ENCODE data around the gene CKS1B.

CKS1B gene

GRCh38 chr1:155003227-155003765 is 28.8 kb downstream of the CKS1B start:
- DNase-seq, result no peak

DNA sequence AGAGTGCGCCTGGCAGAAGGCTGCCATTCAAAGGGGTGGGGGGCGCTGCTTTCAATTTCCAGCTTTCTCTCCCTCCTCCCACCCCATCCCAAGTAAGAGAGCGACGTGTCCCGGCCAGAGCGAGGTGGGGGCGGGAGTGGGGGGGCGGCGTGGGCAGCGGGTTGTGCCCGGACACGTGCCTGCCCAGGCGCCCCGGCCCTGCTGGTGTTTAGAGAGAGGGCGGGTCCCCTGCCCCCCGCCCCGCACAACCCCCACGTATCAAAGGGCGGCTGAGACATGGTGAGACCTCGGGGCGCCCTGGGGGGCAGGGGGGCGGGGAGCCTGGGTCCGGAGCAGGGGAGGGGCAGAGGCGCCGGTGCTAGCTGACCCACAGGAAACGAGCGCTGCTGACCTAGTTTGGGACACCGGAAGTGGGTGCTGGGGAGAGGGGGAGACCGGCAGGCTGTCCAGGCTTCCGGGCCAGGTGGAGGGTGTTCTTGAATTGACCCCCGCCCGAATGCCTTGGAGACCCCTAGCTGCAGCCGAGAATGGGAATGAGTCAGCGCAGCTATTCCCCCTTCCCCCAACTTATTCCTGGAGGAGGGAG is 29.4 kb downstream of the CKS1B start:
- no peak for DNase-seq

DNA sequence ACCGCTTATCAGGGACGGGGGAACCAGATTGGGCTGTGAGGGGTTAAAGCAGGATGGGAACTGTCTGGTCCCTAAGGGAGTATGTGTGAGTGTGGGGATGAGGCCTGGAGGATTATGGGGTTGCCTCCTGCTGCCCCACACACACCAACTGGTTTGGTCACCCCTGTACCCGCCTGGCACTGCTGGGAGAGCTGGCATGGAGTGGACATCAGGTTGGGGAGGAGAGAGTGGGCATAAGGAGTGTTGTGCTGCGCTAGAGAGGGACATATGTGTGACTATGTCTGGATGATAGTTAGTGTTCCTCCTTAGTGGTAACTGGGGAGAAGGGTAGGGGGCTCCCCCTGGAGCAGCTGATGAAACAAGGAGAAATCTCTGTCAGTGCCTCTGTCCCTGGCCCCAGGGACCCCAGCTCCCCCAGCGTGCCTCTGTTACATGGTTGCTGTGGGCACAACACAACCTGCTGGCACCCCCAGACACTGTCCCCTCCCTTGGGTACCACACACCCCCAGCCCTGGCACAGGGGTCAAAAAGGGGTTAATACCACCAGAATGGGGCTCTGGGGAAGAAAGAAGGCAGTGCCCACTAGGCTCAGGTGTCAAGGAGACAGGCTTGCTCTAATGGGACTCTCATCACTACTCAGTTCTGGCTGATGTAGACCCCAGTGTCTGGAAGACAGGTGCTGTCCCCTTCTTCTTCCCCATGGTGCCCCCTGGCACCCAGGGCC is 30.0 kb downstream of the CKS1B start:
- DNase-seq, result no peak

- no peak for DNase-seq
Observed at GRCh38 chr1:155005076-155006011, 30.9 kb downstream of the CKS1B start.

GRCh38 chr1:155006601-155007101 is 32.2 kb downstream of the CKS1B start:
- no peak for DNase-seq

- no peak for DNase-seq
Observed at GRCh38 chr1:155007251-155007828, 32.9 kb downstream of the CKS1B start.

DNA sequence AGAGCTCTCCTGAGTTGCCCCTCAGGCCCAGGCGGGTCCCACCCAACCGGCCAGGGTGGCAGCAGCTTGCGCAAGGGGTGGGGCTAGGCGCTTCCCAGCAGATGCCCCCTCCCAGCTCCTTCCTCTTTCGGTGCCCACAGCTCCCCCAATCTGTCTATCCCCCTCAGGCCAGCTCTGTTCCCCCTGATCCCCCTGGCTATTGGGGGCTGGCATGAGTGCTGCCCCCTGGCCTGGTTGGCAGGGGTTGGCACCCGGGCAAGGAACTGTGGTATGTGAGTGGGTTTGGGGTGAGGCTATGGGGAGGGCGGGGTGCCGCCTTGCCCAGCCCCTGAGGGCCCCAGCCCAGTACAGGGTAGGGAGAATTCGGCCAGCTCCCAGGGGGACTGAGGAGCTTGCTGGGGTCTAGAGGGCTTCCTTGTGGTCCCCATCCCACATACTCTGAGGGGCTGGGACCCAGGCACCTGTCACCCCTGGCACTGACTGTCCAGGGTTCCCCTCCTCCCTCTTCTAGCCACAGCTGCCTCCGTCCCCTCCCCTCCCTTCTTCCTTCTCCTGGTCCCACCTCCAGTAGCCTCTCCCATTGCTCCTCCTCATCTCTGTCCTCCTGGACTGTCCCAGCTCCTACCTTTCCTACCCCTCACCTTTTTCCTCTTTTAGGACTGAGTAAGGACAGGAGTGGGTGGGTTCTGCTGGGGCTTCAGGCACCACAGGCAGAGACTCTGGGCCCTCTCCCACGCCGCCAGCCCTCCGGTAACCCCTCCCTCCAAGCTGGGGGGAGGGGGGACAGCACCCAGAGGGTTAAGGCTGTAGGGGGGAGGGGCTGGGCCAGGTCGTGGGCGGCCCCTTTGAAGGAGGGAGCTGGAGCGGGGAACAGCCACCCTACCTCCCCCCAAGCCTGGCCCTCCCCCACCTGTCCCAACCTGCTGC is 33.8 kb downstream of the CKS1B start:
- DNase-seq, result no peak

DNA sequence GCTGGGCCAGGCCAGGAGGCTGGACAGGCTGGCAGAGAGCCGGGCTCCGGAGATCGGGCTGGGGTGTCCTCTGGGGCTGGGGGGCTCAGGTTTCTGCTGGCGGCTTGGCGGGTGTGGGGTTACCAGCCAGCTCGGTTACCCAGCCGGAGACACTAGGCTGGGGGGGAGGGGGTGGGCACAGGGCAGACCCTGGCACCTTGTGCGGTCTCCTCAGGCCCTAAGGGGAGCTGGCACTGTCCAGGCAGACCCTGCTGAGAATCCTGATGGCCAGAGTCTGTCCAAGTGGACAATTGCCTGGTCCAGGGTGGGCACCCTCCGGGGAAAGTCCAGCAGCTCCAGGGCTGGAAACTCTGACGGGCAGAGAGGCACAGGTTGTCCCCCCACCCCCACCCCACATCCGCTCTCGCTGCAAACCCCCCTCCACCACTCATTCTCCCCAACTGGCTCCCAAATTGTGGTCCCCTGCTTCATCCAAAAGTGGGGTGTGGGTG is 34.8 kb downstream of the CKS1B start:
- no peak for DNase-seq

GRCh38 chr1:155009742-155010141 is 35.3 kb downstream of the CKS1B start:
- no peak for DNase-seq

DNA sequence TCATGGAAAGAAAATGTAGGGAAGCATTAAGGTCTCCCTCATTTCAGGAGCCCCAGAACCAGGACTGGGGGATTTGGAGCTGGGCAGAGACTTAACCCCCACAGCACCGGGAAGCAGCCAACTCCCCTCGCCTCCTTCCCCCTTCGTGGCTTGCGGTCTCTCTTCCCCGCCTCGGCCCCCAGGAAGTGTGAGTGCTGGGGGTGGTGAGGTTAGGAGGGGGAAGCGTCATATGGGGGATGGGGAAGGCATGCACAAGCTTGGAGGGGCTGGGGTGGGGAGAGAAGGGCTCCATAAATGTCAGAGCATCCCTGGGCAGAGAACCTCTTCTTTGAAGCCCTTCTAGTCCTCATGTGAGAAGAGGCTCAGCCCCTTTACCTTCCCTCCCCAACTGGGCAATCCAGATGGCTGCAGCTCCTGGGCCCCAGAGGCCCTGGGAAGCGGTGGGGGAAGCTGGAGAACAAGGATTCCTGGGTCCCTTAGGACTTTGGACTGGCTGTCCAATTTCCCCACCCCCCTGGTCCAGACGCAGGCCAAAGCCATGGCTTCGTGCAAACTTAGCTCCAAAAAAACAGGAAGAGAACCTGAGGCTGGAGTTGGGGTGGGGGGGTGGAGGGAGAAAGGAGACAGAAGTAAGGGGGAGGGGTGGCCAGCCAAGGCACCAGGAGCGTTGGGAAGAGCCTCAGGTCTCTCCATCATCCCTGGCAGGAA is 35.9 kb downstream of the CKS1B start:
- DNase-seq, result no peak

- DNase-seq, result no peak
Observed at GRCh38 chr1:155011004-155011416, 36.5 kb downstream of the CKS1B start.

DNA sequence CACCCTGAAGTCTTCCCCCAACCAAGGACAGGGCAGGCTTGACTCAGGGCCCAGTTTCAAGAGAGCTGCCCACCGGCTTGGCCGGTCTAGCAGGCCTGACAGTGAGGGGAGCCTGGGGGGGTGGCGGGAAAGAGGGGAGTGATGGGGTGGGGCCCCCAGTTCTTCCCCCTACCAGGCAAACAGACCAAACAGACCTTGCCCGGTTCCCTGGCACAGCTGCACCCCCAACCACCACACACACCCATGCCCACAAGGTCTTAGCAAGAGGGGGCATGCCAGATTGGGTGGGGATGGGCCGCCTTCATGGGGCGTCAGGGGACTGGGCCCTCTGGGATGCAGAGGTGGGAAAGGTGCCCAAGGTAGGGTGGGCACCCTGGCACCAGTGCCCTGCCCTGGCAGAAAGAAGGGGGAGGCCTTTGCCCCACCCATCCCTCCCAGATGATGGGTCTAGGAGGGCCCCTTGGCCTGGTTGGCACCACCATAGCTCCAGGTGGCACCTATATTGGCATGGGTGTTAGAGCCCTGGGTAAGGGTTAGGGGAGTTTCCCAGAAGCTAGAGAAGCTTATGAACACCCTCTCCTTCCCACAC is 37.0 kb downstream of the CKS1B start:
- no peak for DNase-seq

GRCh38 chr1:155012026-155012546 is 37.6 kb downstream of the CKS1B start:
- no peak for DNase-seq

GRCh38 chr1:155012776-155013602 is 38.5 kb downstream of the CKS1B start:
- DNase-seq, result no peak

- no peak for DNase-seq
Observed at GRCh38 chr1:155013632-155014031, 39.2 kb downstream of the CKS1B start.

DNA sequence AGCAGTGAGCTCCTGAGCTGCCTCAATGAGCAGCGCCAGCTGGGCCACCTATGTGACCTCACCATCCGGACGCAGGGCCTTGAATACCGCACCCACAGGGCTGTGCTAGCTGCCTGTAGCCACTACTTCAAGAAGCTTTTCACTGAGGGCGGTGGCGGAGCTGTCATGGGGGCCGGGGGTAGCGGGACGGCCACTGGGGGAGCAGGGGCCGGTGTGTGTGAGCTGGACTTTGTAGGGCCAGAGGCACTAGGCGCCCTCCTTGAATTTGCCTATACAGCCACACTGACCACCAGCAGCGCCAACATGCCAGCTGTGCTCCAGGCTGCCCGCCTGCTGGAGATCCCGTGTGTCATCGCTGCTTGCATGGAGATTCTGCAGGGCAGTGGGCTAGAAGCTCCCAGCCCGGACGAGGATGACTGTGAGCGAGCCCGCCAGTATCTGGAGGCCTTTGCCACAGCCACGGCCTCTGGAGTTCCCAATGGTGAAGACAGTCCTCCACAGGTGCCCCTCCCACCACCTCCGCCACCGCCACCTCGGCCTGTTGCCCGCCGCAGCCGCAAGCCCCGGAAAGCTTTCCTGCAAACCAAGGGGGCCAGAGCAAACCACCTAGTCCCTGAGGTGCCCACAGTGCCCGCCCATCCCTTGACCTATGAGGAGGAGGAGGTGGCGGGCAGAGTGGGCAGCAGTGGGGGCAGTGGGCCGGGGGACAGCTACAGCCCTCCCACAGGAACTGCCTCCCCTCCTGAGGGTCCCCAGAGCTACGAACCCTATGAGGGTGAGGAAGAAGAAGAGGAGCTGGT is 40.4 kb downstream of the CKS1B start:
- DNase-seq, result no peak

GRCh38 chr1:155015527-155016230 is 41.2 kb downstream of the CKS1B start:
- DNase-seq, result no peak

All from T1000 (cell line).